ENCODE measurements around the gene PSD4.

- TF ChIP-seq CTCF (conservative IDR thresholded peaks at IDR 0.05; ENCODE audit: low read depth, low read length) (no peak), EZH2 (IDR thresholded peaks at IDR 0.05; ENCODE audit: low read length, unreplicated experiment) (no peak)
These were observed 49.4 kb upstream of the PSD4 start for GRCh38 chr2:113124181-113124961.

All from PC-3 (cell line).